Tibial artery (tissue), 4 donors: ENCODE measurements around the gene MDM4.

Experiments used
- DNase-seq, 2 donors: peaks; one replicate each; pipeline ENCODE4 v3.0.0-alpha.2; 2019
- H3K27ac ChIP-seq, 2 donors: fragments of 200-600 bp; sonication (generic) in 1 of 2; 1 replicate in 1 of 2; 2 replicates in 1 of 2; pipeline ENCODE4 v1.5.1; 2018 to 2019; ENCODE audit warnings: mild to moderate bottlenecking in 1 of 2
- H3K27me3 ChIP-seq, 2 donors: fragments of 200-600 bp; sonication (generic) in 1 of 2; one replicate each; pipeline versions ENCODE4 v1.5.1 to v1.6.0; 2016 to 2019
- H3K36me3 ChIP-seq, 3 donors: fragments of 200-600 bp; sonication (generic) in 2 of 3; one replicate each; pipeline ENCODE4 v1.5.1; 2016 to 2019; ENCODE audit warnings: mild to moderate bottlenecking in 2 of 3
- H3K4me1 ChIP-seq, 4 donors: fragments of 200-600 bp; sonication (generic) in 2 of 4; 1 replicate in 3 of 4; 2 replicates in 1 of 4; pipeline ENCODE4 v1.5.1; 2016 to 2019
- H3K4me3 ChIP-seq, 2 donors: fragments of 200-600 bp; sonication (generic) in 1 of 2; 1 replicate in 1 of 2; 2 replicates in 1 of 2; pipeline ENCODE4 v1.5.1; 2018 to 2019; ENCODE audit warnings: mild to moderate bottlenecking in 2 of 2
- H3K9me3 ChIP-seq, 3 donors: fragments of 200-600 bp; sonication (generic) in 1 of 3; one replicate each; pipeline ENCODE4 v1.5.1; 2016 to 2019
- intact Hi-C: fragments of 100-400 bp; cut with DNase I; formaldehyde crosslinking; loops from one replicate; pipeline ENCODE4 v1.15.0; 2023; ENCODE audit warnings: low total_unique reads
- TF ChIP-seq, protein P1 (sequence below), 2 experiments: fragments of 200-600 bp in 1 of 2; fragments of 450-650 bp in 1 of 2; IDR thresholded peaks; one replicate each; pipeline ENCODE4 v1.5.1; 2017 to 2019; ENCODE audit warnings: antibody characterized with exemption in 2 of 2, mild to moderate bottlenecking in 1 of 2, moderate library complexity in 1 of 2

MDM4 gene

DNA sequence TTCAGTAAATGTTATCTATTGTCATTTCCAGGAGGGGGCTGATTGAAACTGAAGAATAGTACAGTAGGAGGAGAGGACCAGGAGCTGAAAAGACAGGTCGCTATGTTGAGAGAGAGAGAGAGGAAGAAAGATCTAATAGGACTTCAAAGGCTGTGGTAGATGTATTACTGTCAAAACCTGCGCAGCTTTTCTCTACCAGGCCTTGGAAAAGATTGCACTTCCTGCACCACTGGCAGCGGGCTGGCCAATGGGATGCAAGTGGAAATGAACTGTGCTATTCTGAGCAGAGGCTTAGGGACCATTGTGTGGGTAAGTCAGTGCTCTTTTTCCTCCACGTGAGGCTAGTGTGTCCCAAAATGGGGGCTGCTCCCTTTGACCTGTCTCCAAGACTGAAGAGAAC, 47.1 kb downstream of the MDM4 start:
- H3K9me3 ChIP-seq = no peaks in the 10 kb centered on the region
- no peak for DNase-seq

DNA sequence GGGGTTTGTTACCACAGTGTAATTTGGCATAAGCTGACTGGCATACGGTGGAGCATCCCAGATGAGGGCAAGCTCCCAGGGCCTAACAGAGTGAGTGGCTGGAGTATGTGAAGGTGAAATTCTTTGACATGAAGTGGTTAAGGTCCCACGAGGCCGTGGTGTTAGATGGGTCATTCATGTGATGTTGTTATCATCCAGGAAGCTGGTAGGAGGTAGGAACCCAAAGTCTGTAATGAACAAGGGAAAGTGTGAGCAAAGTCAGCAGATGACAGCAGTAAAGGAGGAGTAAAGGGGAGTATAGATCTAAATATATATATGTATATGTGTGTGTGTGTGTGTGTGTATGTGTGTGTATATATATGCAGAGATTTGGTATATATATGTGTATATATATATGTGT, 47.6 kb downstream of the MDM4 start:
- no peaks in the 10 kb centered on the region for H3K27me3 ChIP-seq
- H3K27ac ChIP-seq = no peak overlapping the region
- peaks cover 0 to 8% (median 0%) of the 10 kb centered on the region in 4 donors for H3K4me1 ChIP-seq
- no peak for DNase-seq
- TF ChIP-seq, protein P1, sequence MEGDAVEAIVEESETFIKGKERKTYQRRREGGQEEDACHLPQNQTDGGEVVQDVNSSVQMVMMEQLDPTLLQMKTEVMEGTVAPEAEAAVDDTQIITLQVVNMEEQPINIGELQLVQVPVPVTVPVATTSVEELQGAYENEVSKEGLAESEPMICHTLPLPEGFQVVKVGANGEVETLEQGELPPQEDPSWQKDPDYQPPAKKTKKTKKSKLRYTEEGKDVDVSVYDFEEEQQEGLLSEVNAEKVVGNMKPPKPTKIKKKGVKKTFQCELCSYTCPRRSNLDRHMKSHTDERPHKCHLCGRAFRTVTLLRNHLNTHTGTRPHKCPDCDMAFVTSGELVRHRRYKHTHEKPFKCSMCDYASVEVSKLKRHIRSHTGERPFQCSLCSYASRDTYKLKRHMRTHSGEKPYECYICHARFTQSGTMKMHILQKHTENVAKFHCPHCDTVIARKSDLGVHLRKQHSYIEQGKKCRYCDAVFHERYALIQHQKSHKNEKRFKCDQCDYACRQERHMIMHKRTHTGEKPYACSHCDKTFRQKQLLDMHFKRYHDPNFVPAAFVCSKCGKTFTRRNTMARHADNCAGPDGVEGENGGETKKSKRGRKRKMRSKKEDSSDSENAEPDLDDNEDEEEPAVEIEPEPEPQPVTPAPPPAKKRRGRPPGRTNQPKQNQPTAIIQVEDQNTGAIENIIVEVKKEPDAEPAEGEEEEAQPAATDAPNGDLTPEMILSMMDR (IDR thresholded peaks at IDR 0.05) = no peak
- H3K4me3 ChIP-seq = no peak overlapping the region
- H3K9me3 ChIP-seq = no peaks in the 10 kb centered on the region
- peaks cover 11 to 41% (median 17%) of the 10 kb centered on the region in 3 donors for H3K36me3 ChIP-seq
- intact Hi-C loops = no loop called here

More for the DNA sequence above, 47.1 kb downstream of the MDM4 start:
- H3K4me3 ChIP-seq = no peak overlapping the region
- intact Hi-C loops = no loop called here
- TF ChIP-seq, protein P1 (IDR thresholded peaks at IDR 0.05) = no peak
- peaks cover 0 to 8% (median 0%) of the 10 kb centered on the region in 4 donors for H3K4me1 ChIP-seq
- no peak overlapping the region for H3K27ac ChIP-seq
- H3K36me3 ChIP-seq = peaks cover 11 to 42% (median 21%) of the 10 kb centered on the region in 3 donors
- no peaks in the 10 kb centered on the region for H3K27me3 ChIP-seq

DNA sequence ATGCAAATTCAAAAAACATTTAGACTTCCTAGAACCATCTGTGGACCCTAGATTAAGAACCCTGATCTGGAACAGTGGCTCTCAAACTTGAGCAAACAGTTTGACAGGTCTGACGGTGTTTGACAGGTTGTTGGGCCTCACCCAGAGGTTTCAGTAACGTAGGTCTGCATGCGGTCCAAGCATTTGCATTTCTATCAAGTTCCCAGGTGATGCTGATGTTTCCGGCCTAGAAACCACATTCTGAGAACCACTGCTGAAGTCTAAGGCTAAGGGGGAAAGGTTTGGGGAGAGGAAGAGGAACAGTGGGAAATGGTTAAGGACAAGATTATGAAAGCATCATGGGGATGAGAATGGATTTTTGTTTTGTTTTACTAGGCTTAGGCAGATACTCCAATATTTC, 48.6 kb downstream of the MDM4 start:
- no peak for DNase-seq
- Histone ChIP-seq H3K9me3 (no peaks in the 10 kb centered on the region), H3K4me1 (peaks cover 0 to 8% (median 0%) of the 10 kb centered on the region in 4 donors), H3K4me3 (no peak overlapping the region), H3K27me3 (no peaks in the 10 kb centered on the region), H3K36me3 (peaks cover 4 to 39% (median 10%) of the 10 kb centered on the region in 3 donors), H3K27ac (no peak overlapping the region)
- TF ChIP-seq, protein P1 (IDR thresholded peaks at IDR 0.05) = no peak
- intact Hi-C loops = loop anchor here (5.0 kb wide), 1 partner anchor 242 kb away; no protein-coding TSS in a partner anchor

DNA sequence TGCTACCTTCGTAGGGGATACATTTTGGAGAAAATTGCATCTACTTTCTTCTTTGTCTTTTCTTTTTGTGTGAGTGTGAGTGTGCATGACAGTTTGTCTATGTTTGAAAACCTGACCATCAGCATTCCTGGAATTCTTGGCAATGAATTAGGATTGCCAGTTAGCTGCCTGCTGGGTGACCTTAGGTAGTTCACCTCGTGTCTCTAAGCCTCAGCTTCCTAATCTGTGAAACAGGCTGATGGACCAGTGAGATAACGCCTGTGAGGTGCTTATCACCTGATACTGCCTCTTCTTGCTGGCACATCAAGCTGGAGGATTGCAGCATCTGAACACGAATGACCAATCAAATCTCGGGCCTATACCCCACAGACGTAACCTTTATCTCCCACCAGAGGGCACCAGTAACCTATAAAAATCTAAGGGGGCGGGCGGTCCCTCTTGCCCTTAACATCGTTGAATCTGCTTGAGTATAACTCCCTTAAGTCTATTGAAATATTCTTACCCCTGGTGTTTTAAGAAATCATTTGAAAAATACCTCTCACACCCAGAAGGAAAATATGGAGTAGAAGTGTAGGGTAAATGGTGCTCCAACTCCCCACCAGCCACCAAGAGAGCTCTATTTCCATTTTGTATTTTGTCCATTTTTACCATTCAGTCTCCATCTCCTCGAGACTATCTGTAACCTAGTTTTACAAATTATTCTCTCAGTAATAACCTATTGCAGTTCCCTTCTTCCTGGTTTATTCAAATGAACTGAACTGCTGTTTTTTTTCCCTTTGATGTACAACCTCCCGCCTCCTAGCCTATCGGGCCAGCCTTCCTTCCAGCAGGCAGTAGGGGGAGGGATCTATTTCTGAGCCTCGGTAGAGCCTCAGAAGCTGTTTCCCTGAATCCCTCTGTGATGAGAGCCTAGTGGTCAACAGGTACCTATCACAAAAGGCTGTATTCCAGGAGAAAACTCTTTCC, 49.7 kb downstream of the MDM4 start:
- TF ChIP-seq, protein P1 (IDR thresholded peaks at IDR 0.05) = peak in 1 of 2 experiments; percentile 40
- H3K36me3 ChIP-seq = peaks cover 4 to 37% (median 10%) of the 10 kb centered on the region in 3 donors
- H3K27me3 ChIP-seq = no peaks in the 10 kb centered on the region
- peak in 1 of 2 donors; percentile 26 for DNase-seq
- no peak overlapping the region for H3K27ac ChIP-seq
- no peaks in the 10 kb centered on the region for H3K9me3 ChIP-seq
- H3K4me1 ChIP-seq = peaks cover 0 to 8% (median 0%) of the 10 kb centered on the region in 4 donors
- H3K4me3 ChIP-seq = no peak overlapping the region
- intact Hi-C loops = loop anchor here (5.0 kb wide), 1 partner anchor 241 kb away; no protein-coding TSS in a partner anchor

DNA sequence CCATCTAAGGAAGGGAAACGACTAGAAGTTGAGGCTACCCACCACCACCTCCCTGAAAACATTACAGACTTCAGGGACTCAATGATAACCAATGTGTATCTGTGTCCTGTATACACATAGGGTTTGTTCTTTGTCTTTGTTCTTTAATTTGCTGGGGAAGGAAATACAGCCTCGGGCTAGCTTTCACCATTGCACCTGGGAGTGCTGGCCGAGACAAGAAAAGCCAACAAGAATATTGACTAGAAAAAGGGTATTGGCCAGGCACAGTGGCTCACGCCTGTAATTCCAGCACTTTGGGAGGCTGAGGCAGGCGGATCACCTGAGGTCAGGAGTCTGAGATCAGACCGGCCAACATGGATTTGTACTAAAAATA, 50.4 kb downstream of the MDM4 start:
- Histone ChIP-seq H3K27me3 (no peaks in the 10 kb centered on the region), H3K9me3 (no peaks in the 10 kb centered on the region), H3K36me3 (peaks cover 4 to 37% (median 10%) of the 10 kb centered on the region in 3 donors), H3K27ac (no peak overlapping the region), H3K4me3 (no peak overlapping the region), H3K4me1 (peaks cover 0 to 8% (median 0%) of the 10 kb centered on the region in 4 donors)
- no peak for DNase-seq
- TF ChIP-seq, protein P1 (IDR thresholded peaks at IDR 0.05) = no peak
- intact Hi-C loops = loop anchor here (5.0 kb wide), 1 partner anchor 241 kb away; no protein-coding TSS in a partner anchor
